CD4-positive, alpha-beta memory T cell (primary cell): Measurements from ENCODE around the gene ASPM. TPM values are rescaled to one million over a fixed set of nuclear protein-coding genes. Genes with fewer than 3 reads are reported as not detected.

Experiments used
- CTCF ChIA-PET: fragments of 350-600 bp; sonication (Branson Sonifier 250); formaldehyde crosslinking; loops from one replicate; lab custom pipeline; 2021; ENCODE audit warnings: inconsistent platforms; ENCODE audit not compliant: partially characterized antibody; lab: Charles Lee
- POLR2A ChIA-PET: fragments of 350-600 bp; sonication (Branson Sonifier 250); formaldehyde crosslinking; loops from one replicate; lab custom pipeline; 2021; ENCODE audit not compliant: partially characterized antibody; lab: Charles Lee
- DNase-seq, 5 donors: peaks; one replicate each; pipeline versions ENCODE4 v3.0.0 to v3.0.0-alpha.2; 2020 to 2022; ENCODE audit warnings: mixed read lengths in 1 of 5
- H3K27ac ChIP-seq: one replicate; pipeline ENCODE4 v1.7.0; 2013; ENCODE audit warnings: low read depth, low read length
- H3K27me3 ChIP-seq: 2 replicates; pipeline ENCODE4 v1.7.0; 2013; ENCODE audit warnings: mild to moderate bottlenecking, low read length, moderate library complexity; ENCODE audit not compliant: insufficient read depth
- H3K36me3 ChIP-seq: 2 replicates; pipeline ENCODE4 v1.7.0; 2013; ENCODE audit warnings: mild to moderate bottlenecking, low read length, moderate library complexity; ENCODE audit not compliant: insufficient read depth
- H3K4me1 ChIP-seq: 2 replicates; pipeline ENCODE4 v1.7.0; 2013; ENCODE audit warnings: mild to moderate bottlenecking, low read length, moderate library complexity; ENCODE audit not compliant: insufficient read depth
- H3K4me3 ChIP-seq, 2 donors: one replicate each; pipeline ENCODE4 v1.7.0; 2013; ENCODE audit warnings: low read length in 2 of 2, mild to moderate bottlenecking in 1 of 2
- H3K9me3 ChIP-seq, 2 donors: one replicate each; pipeline ENCODE4 v1.7.0; 2013; ENCODE audit warnings: low read length in 2 of 2, control low read depth in 1 of 2; ENCODE audit not compliant: control insufficient read depth in 1 of 2
- H3K27ac Mint-ChIP-seq, 7 donors: one replicate each; pipeline ENCODE4 v1.8.0; 2020 to 2021; ENCODE audit warnings: mixed read lengths in 7 of 7, mild to moderate bottlenecking in 6 of 7, inconsistent platforms in 3 of 7, moderate library complexity in 3 of 7
- H3K27me3 Mint-ChIP-seq, 2 donors: one replicate each; pipeline ENCODE4 v1.8.0; 2020 to 2021; ENCODE audit warnings: mixed read lengths in 2 of 2
- H3K36me3 Mint-ChIP-seq, 2 donors: one replicate each; pipeline ENCODE4 v1.8.0; 2020 to 2021; ENCODE audit warnings: mixed read lengths in 2 of 2, inconsistent platforms in 1 of 2, mild to moderate bottlenecking in 1 of 2
- H3K4me1 Mint-ChIP-seq, 4 donors: one replicate each; pipeline ENCODE4 v1.8.0; 2020 to 2021; ENCODE audit warnings: mixed read lengths in 4 of 4, mild to moderate bottlenecking in 1 of 4
- H3K4me3 Mint-ChIP-seq, 8 donors: one replicate each; pipeline ENCODE4 v1.8.0; 2020 to 2021; ENCODE audit warnings: mixed read lengths in 8 of 8, mild to moderate bottlenecking in 7 of 8, moderate library complexity in 6 of 8, inconsistent platforms in 3 of 8
- H3K9me3 Mint-ChIP-seq, 8 donors: one replicate each; pipeline ENCODE4 v1.8.0; 2020 to 2021; ENCODE audit warnings: mixed read lengths in 8 of 8, mild to moderate bottlenecking in 5 of 8, inconsistent platforms in 3 of 8, moderate library complexity in 1 of 8
- intact Hi-C: fragments of 100-400 bp; cut with micrococcal nuclease; formaldehyde crosslinking; loops from one replicate; pipeline ENCODE4 v1.15.1; 2023
- polyA plus RNA-seq, 2 donors: library from polyadenylated mRNA; unstranded; fragments of 300-500 nt; fragmentation: Illumina TruSeq; gene quantifications; one replicate each; pipeline ENCODE4 v1.2.3, GENCODE V29; 2021
- total RNA-seq, 2 experiments: library from RNA; stranded (reverse); gene quantifications; one replicate each; pipeline ENCODE4 v1.2.3, GENCODE V29; 2021

Gene ASPM
- total and polyA plus RNA-seq, 4 experiments from 2014 or later = 0.01 to 0.38 (median 0.30) TPM; not detected in 1

- no peaks in the 10 kb centered on the region for H3K9me3 ChIP-seq
- peak in 4 of 5 donors; percentile 26 to 36 (median 32) for DNase-seq
- Mint-ChIP-seq H3K4me3 (no peak overlapping the region), H3K4me1 (peaks cover 0 to 8% (median 5%) of the 10 kb centered on the region in 4 donors), H3K9me3 (no peaks in the 10 kb centered on the region), H3K27ac (no peak overlapping the region), H3K36me3 (peaks cover 35 to 60% of the 10 kb centered on the region in 2 donors), H3K27me3 (no peaks in the 10 kb centered on the region)
- no peak overlapping the region for H3K4me3 ChIP-seq
- CTCF ChIA-PET = interaction anchor here (0.7 to 3.6 kb wide), 17 partner anchors 9 to 347 kb away, joined by 3 to 63 read pairs (median 6); no protein-coding TSS in a partner anchor
- H3K36me3 ChIP-seq = peaks cover 26% of the 10 kb centered on the region
- H3K27ac ChIP-seq = no peak overlapping the region
- no peaks in the 10 kb centered on the region for H3K27me3 ChIP-seq
- H3K4me1 ChIP-seq = no peaks in the 10 kb centered on the region
- POLR2A ChIA-PET = interaction anchor here (0.6 to 1.6 kb wide), 2 partner anchors 177 to 447 kb away, joined by 3 to 4 read pairs; no protein-coding TSS in a partner anchor
- intact Hi-C loops = loop anchor here (10.0 kb wide), 1 partner anchor 344 kb away; no protein-coding TSS in a partner anchor
Observed at GRCh38 chr1:197180252-197180878, 33.9 kb upstream of the ASPM start.

DNA sequence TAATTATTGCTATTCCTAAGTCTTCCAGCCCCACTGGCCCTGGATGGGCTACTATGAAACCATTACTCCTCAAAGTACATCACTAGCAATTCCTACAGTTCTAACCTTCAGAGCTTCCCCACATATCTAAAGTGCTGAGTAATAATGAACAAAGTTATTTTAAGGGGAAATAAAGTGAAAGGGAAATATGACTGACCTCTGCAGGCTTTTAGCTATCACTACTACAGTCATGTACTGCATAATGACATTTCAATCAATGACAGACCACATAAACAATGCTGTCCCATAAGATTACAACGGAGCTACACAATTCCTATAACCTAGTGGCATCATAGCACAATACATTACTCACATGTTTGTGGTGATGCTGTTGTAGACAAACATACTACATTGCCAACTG lies 32.5 kb upstream of the ASPM start:
- Mint-ChIP-seq H3K9me3 (no peaks in the 10 kb centered on the region), H3K27me3 (no peaks in the 10 kb centered on the region), H3K27ac (no peak overlapping the region), H3K4me1 (peaks cover 0 to 8% (median 4%) of the 10 kb centered on the region in 4 donors), H3K36me3 (peaks cover 36 to 64% of the 10 kb centered on the region in 2 donors), H3K4me3 (no peak overlapping the region)
- ChIA-PET POLR2A (interaction anchor here (0.8 to 1.0 kb wide), 2 partner anchors 19 to 20 kb away, joined by 3 to 7 read pairs; no protein-coding TSS in a partner anchor), CTCF (interaction anchor here (0.9 to 3.6 kb wide), 10 partner anchors 8 to 213 kb away, joined by 3 to 63 read pairs (median 8); no protein-coding TSS in a partner anchor)
- Histone ChIP-seq H3K9me3 (no peaks in the 10 kb centered on the region), H3K27ac (no peak overlapping the region), H3K4me3 (no peak overlapping the region), H3K36me3 (peaks cover 22% of the 10 kb centered on the region), H3K4me1 (no peaks in the 10 kb centered on the region), H3K27me3 (no peaks in the 10 kb centered on the region)
- intact Hi-C loops = no loop called here
- no peak for DNase-seq

- Histone ChIP-seq H3K27me3 (no peaks in the 10 kb centered on the region), H3K36me3 (peaks cover 15% of the 10 kb centered on the region), H3K9me3 (no peaks in the 10 kb centered on the region), H3K27ac (no peak overlapping the region), H3K4me1 (no peaks in the 10 kb centered on the region), H3K4me3 (no peak overlapping the region)
- Mint-ChIP-seq H3K36me3 (peaks cover 43 to 64% of the 10 kb centered on the region in 2 donors), H3K27ac (no peak overlapping the region), H3K9me3 (no peaks in the 10 kb centered on the region), H3K4me3 (no peak overlapping the region), H3K27me3 (no peaks in the 10 kb centered on the region), H3K4me1 (peaks cover 0 to 6% (median 2%) of the 10 kb centered on the region in 4 donors)
- intact Hi-C loops = no loop called here
- ChIA-PET POLR2A (no interaction called here), CTCF (interaction anchor here (1.1 kb wide), 1 partner anchor 182 kb away, joined by 4 read pairs; no protein-coding TSS in a partner anchor)
- DNase-seq = no peak
Observed at GRCh38 chr1:197174818-197175217, 28.3 kb upstream of the ASPM start.

DNA sequence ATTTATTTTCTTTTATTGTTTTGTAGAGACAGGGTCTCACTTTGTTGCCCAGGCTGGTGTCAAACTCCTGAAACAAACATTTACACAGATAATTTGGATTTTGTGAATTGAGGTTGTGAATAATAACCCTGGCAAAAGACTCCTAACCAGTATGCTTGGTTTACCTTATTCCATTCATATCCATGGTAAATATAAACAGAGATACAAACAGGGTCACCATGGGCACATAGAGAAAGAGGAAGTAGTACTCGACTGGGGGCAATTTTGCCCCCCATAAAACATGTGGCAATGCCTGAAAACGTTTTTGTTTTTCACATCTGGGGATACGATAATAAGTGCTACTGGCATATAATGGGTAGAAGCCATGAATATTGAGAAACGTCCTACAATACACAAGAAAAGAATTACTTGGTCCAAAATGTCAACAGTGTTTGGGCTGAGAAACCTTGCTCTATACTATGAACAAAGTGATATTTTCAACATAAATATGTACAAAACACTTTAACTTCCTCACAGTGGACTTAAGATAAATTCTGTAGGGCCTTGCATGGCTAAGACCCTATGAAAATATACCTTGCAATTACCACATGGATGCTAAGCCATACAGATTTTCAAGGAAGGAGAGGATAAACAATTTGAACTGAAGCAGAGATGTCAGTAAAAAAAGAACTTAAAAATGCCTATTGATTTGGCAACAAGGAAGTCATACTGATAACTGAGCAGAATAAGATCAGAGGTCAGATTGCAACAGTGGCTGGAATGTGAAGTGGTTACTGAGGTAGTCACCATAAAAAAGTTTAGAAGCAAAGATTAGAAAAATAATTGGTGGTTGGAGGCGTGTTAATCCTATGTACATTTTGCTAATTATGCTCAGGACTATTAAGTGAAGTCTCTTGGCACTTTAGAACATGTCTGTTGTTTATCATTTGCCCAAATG lies 27.4 kb upstream of the ASPM start:
- no peaks in the 10 kb centered on the region for H3K27me3 Mint-ChIP-seq
- H3K36me3 Mint-ChIP-seq = peaks cover 41 to 67% of the 10 kb centered on the region in 2 donors
- Histone ChIP-seq H3K9me3 (no peaks in the 10 kb centered on the region), H3K4me3 (no peak overlapping the region), H3K4me1 (no peaks in the 10 kb centered on the region), H3K27me3 (no peaks in the 10 kb centered on the region), H3K27ac (no peak overlapping the region), H3K36me3 (peaks cover 17% of the 10 kb centered on the region)
- POLR2A ChIA-PET = no interaction called here
- peaks cover 0 to 6% (median 2%) of the 10 kb centered on the region in 4 donors for H3K4me1 Mint-ChIP-seq
- no peaks in the 10 kb centered on the region for H3K9me3 Mint-ChIP-seq
- intact Hi-C loops = no loop called here
- CTCF ChIA-PET = interaction anchor here (1.1 kb wide), 1 partner anchor 183 kb away, joined by 4 read pairs; no protein-coding TSS in a partner anchor
- H3K27ac Mint-ChIP-seq = peak overlapping the region in 2 of 7 donors; percentile 25 to 70
- DNase-seq = no peak
- no peak overlapping the region for H3K4me3 Mint-ChIP-seq

DNA sequence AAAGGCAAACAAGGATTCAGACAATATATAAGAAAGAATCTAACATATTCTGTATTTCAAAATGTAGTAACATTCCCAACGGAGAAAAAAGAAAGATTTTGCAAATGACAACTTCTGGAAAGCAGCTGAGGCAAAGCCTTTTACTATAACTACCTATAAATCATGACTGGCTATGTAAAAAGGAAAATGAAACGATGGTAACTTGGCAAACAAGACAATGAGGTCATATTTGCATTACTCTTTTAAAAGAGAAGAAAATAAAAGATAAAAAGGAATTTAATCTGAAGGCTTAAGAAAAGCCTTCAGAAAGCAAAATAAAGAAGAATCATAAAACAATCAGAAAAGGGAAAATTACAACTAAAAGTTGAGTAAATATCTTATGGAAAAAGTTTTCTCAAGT lies 25.1 kb upstream of the ASPM start:
- no peaks in the 10 kb centered on the region for H3K4me1 ChIP-seq
- Mint-ChIP-seq H3K27me3 (no peaks in the 10 kb centered on the region), H3K4me3 (no peak overlapping the region), H3K27ac (no peak overlapping the region), H3K9me3 (no peaks in the 10 kb centered on the region), H3K4me1 (peaks cover 0 to 6% (median under 1%) of the 10 kb centered on the region in 4 donors), H3K36me3 (peaks cover 42 to 67% of the 10 kb centered on the region in 2 donors)
- no peak overlapping the region for H3K4me3 ChIP-seq
- H3K9me3 ChIP-seq = no peaks in the 10 kb centered on the region
- POLR2A ChIA-PET = no interaction called here
- no peak overlapping the region for H3K27ac ChIP-seq
- no peak for DNase-seq
- H3K36me3 ChIP-seq = peaks cover 19% of the 10 kb centered on the region
- no peaks in the 10 kb centered on the region for H3K27me3 ChIP-seq
- intact Hi-C loops = no loop called here
- CTCF ChIA-PET = interaction anchor here (1.2 to 3.0 kb wide), 2 partner anchors 9 to 185 kb away, joined by 3 to 11 read pairs; no protein-coding TSS in a partner anchor

GRCh38 chr1:197170538-197170937 lies 24.1 kb upstream of the ASPM start:
- H3K4me1 Mint-ChIP-seq = peaks cover 0 to 6% (median under 1%) of the 10 kb centered on the region in 4 donors

More at GRCh38 chr1:197170538-197170937, 24.1 kb upstream of the ASPM start:
- intact Hi-C loops = no loop called here
- ChIA-PET CTCF (interaction anchor here (3.0 kb wide), 1 partner anchor 10 kb away, joined by 11 read pairs; no protein-coding TSS in a partner anchor), POLR2A (no interaction called here)
- Histone ChIP-seq H3K36me3 (peaks cover 16% of the 10 kb centered on the region), H3K27me3 (no peaks in the 10 kb centered on the region), H3K9me3 (no peaks in the 10 kb centered on the region), H3K4me1 (no peaks in the 10 kb centered on the region), H3K27ac (no peak overlapping the region), H3K4me3 (no peak overlapping the region)
- H3K27me3 Mint-ChIP-seq = no peaks in the 10 kb centered on the region
- peaks cover 40 to 69% of the 10 kb centered on the region in 2 donors for H3K36me3 Mint-ChIP-seq
- no peak for DNase-seq
- no peak overlapping the region for H3K4me3 Mint-ChIP-seq
- H3K27ac Mint-ChIP-seq = no peak overlapping the region
- no peaks in the 10 kb centered on the region for H3K9me3 Mint-ChIP-seq
